Measurements from ENCODE around the gene TBK1. TPM values are rescaled to one million over a fixed set of nuclear protein-coding genes. Genes with fewer than 3 reads are reported as not detected.

The TBK1 gene
- total and polyA plus RNA-seq, 2 of the 4 experiments (the other 2 are of a cell fraction): 9.9 to 11.6 TPM

GRCh38 chr12:64419696-64420095 lies 32.2 kb upstream of the TBK1 start:
- Histone ChIP-seq H3K27me3 (ENCODE audit: control insufficient read depth, insufficient read depth, low read length) (no peaks in the 10 kb centered on the region), H3K4ac (ENCODE audit: low read depth, low read length) (no peak overlapping the region), H4K8ac (ENCODE audit: low read depth in 2 of 2, low read length in 2 of 2) (no peak overlapping the region), H3K14ac (replicated peaks; ENCODE audit: low read depth, low read length) (no peak overlapping the region), H3K56ac (ENCODE audit: extremely low read depth, insufficient read depth, low read length) (no peak overlapping the region), H3K23ac (ENCODE audit: low read depth, low read length) (no peak overlapping the region), H3K4me3 (ENCODE audit: insufficient read depth, low read depth, low read length) (no peak overlapping the region), H3K18ac (ENCODE audit: low read depth, low read length) (no peak overlapping the region), H3K9ac (ENCODE audit: low read depth, low read length) (no peak overlapping the region), H4K91ac (ENCODE audit: insufficient read depth, low read depth, low read length) (no peak overlapping the region), H3K4me1 (ENCODE audit: control insufficient read depth, insufficient read depth, low read length) (no peaks in the 10 kb centered on the region), H2BK20ac (ENCODE audit: low read depth, low read length) (no peak overlapping the region), H2AK9ac (replicated peaks; ENCODE audit: low read depth, low read length, poor library complexity) (no peak overlapping the region), H3K9me3 (ENCODE audit: control insufficient read depth, insufficient read depth, low read length) (no peaks in the 10 kb centered on the region), H2AK5ac (ENCODE audit: low read depth, low read length) (no peak overlapping the region), H3K9me1 (ENCODE audit: insufficient read depth, low read length) (no peaks in the 10 kb centered on the region; the same call in 1 of the 2 replicates), H2AFZ (replicated peaks; ENCODE audit: low read length, poor library complexity) (no peak overlapping the region), H3K36me3 (ENCODE audit: control insufficient read depth, insufficient read depth, low read length) (peaks cover 67% of the 10 kb centered on the region), H2BK5ac (ENCODE audit: low read depth, low read length, poor library complexity, severe bottlenecking) (no peak overlapping the region), H3K4me2 (ENCODE audit: low read depth, low read length) (no peak overlapping the region), H3K79me1 (ENCODE audit: low read depth in 1 of 2, low read length in 2 of 2) (peaks cover 18 to 22% of the 10 kb centered on the region in 2 experiments), H4K20me1 (ENCODE audit: insufficient read depth, low read length) (peaks cover 5% of the 10 kb centered on the region; the same call in 1 of the 2 replicates), H4K5ac (ENCODE audit: low read depth, low read length) (no peak overlapping the region), H2BK15ac (ENCODE audit: low read depth, low read length) (no peak overlapping the region), H3K27ac (ENCODE audit: insufficient read depth, low read length) (no peak overlapping the region), H2BK120ac (ENCODE audit: low read depth, low read length) (no peak overlapping the region)
- DNase-seq (no peak), ATAC-seq (ENCODE audit: low read depth) (no peak)
- POLR2A ChIA-PET (ENCODE audit: unreplicated experiment): no interaction called here
- CTCF ChIA-PET: no interaction called here
- no TSS peak for BruUV-seq (replicated peaks)
- no CpG with 5 or more reads among the region's 3 CpGs for WGBS, 2 experiments (ENCODE audit: extremely low coverage in 2 of 2, insufficient read length in 1 of 2)
- intact Hi-C loops (cut with micrococcal nuclease): no loop called here
- in situ Hi-C loops (cut with MboI; ENCODE audit: low sequenced_read_pairs): no loop called here
- dilution Hi-C loops (cut with HindIII; ENCODE audit: low sequenced_read_pairs, unreplicated experiment): no loop called here
- TF ChIP-seq MXI1 (IDR thresholded peaks at IDR 0.05; ENCODE audit: borderline replicate concordance, low read depth, low read length) (no peak), MAZ (IDR thresholded peaks at IDR 0.05; ENCODE audit: borderline replicate concordance, low read depth, low read length) (no peak), FOS (IDR thresholded peaks at IDR 0.05; ENCODE audit: low read depth, low read length) (no peak), RFX5 (IDR thresholded peaks at IDR 0.05; ENCODE audit: low read depth, low read length) (no peak), BHLHE40 (IDR thresholded peaks at IDR 0.05; ENCODE audit: low read depth, low read length) (no peak), CEBPB (IDR thresholded peaks at IDR 0.05; ENCODE audit: low read depth, low read length) (no peak), RCOR1 (IDR thresholded peaks at IDR 0.05; ENCODE audit: insufficient replicate concordance, low read length) (no peak), POLR2A (IDR thresholded peaks at IDR 0.05; ENCODE audit: low read depth, low read length) (no peak), MAFK (IDR thresholded peaks at IDR 0.05; ENCODE audit: low read depth, low read length) (no peak), SMC3 (IDR thresholded peaks at IDR 0.05; ENCODE audit: low read depth, low read length) (no peak), CHD1 (IDR thresholded peaks at IDR 0.05; ENCODE audit: low read depth, low read length) (no peak), RAD21 (IDR thresholded peaks at IDR 0.05; ENCODE audit: low read length) (no peak), NFE2L2 (IDR thresholded peaks at IDR 0.05; ENCODE audit: low read depth, low read length) (no peak)
- TF ChIP-seq, protein P1, sequence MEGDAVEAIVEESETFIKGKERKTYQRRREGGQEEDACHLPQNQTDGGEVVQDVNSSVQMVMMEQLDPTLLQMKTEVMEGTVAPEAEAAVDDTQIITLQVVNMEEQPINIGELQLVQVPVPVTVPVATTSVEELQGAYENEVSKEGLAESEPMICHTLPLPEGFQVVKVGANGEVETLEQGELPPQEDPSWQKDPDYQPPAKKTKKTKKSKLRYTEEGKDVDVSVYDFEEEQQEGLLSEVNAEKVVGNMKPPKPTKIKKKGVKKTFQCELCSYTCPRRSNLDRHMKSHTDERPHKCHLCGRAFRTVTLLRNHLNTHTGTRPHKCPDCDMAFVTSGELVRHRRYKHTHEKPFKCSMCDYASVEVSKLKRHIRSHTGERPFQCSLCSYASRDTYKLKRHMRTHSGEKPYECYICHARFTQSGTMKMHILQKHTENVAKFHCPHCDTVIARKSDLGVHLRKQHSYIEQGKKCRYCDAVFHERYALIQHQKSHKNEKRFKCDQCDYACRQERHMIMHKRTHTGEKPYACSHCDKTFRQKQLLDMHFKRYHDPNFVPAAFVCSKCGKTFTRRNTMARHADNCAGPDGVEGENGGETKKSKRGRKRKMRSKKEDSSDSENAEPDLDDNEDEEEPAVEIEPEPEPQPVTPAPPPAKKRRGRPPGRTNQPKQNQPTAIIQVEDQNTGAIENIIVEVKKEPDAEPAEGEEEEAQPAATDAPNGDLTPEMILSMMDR (conservative IDR thresholded peaks at IDR 0.05; ENCODE audit: low read depth, low read length): no peak
- TF ChIP-seq, protein P2, sequence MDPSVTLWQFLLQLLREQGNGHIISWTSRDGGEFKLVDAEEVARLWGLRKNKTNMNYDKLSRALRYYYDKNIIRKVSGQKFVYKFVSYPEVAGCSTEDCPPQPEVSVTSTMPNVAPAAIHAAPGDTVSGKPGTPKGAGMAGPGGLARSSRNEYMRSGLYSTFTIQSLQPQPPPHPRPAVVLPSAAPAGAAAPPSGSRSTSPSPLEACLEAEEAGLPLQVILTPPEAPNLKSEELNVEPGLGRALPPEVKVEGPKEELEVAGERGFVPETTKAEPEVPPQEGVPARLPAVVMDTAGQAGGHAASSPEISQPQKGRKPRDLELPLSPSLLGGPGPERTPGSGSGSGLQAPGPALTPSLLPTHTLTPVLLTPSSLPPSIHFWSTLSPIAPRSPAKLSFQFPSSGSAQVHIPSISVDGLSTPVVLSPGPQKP (IDR thresholded peaks at IDR 0.05; ENCODE audit: borderline replicate concordance, low read depth, low read length): no peak
- TF ChIP-seq, protein P3, sequence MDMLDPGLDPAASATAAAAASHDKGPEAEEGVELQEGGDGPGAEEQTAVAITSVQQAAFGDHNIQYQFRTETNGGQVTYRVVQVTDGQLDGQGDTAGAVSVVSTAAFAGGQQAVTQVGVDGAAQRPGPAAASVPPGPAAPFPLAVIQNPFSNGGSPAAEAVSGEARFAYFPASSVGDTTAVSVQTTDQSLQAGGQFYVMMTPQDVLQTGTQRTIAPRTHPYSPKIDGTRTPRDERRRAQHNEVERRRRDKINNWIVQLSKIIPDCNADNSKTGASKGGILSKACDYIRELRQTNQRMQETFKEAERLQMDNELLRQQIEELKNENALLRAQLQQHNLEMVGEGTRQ (IDR thresholded peaks at IDR 0.05; ENCODE audit: low read depth, low read length): no peak

Measured in IMR-90 (cell line).